Measurements from ENCODE around the gene CDK16. TPM values are rescaled to one million over a fixed set of nuclear protein-coding genes. Genes with fewer than 3 reads are reported as not detected.

The CDK16 gene
- total RNA-seq, 4 donors from 2014 or later: 105 to 181 (median 151) TPM

DNA sequence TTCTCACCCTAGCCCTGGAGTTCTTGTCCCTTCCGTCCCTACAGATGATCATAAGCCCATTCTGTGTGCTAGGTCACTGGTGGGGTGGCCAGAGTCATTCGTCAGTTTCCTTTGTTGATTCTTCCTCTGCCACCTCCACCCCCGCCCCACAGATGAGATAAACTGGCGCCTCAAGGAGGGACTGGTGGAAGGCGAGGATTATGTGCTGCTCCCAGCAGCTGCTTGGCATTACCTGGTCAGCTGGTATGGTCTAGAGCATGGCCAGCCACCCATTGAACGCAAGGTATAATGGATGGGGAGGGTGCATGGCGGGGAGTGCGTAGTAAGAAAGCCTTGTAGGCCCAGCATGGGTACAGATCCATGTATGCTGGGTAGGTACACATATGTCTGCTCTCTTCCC is 20.7 kb downstream of the CDK16 start:
- no peak for DNase-seq

GRCh38 chrX:47239898-47240545 is 21.5 kb downstream of the CDK16 start:
- H3K36me3 ChIP-seq: no peaks in the 10 kb centered on the region
- 94% methylated on average over 12 of the region's 12 CpGs; no CpG with 5 or more reads in 1 of the 2 donors for WGBS, 2 donors (ENCODE audit: low coverage in 1 of 2)
- H3K9me3 ChIP-seq: no peaks in the 10 kb centered on the region
- H3K27me3 ChIP-seq: no peaks in the 10 kb centered on the region
- H3K4me1 ChIP-seq: no peaks in the 10 kb centered on the region
- intact Hi-C loops (cut with DNase I; ENCODE audit: low total_unique reads) (no loop called here), in situ Hi-C loops (cut with MboI; ENCODE audit: low pct_ligation_motif_present in 1 of 4, low pct_unique_long_range_greater_than_20kb in 1 of 4, low sequenced_read_pairs in 3 of 4) (no loop called here)
- no peak overlapping the region for H3K27ac ChIP-seq
- no peak overlapping the region for H3K4me3 ChIP-seq
- no peak for DNase-seq
- TF ChIP-seq EP300 (IDR thresholded peaks at IDR 0.05; ENCODE audit: low read depth) (no peak), POLR2AphosphoS5 (IDR thresholded peaks at IDR 0.05) (no peak), CTCF (IDR thresholded peaks at IDR 0.05) (no peak), POLR2A (IDR thresholded peaks at IDR 0.05) (no peak)

More for the DNA sequence above, 20.7 kb downstream of the CDK16 start:
- Histone ChIP-seq H3K4me1 (no peaks in the 10 kb centered on the region), H3K9me3 (no peaks in the 10 kb centered on the region), H3K27me3 (no peaks in the 10 kb centered on the region), H3K36me3 (no peaks in the 10 kb centered on the region), H3K4me3 (no peak overlapping the region), H3K27ac (no peak overlapping the region)
- TF ChIP-seq POLR2AphosphoS5 (IDR thresholded peaks at IDR 0.05): no peak
- no peak for TF ChIP-seq CTCF (IDR thresholded peaks at IDR 0.05)
- no peak for TF ChIP-seq POLR2A (IDR thresholded peaks at IDR 0.05)
- no peak for TF ChIP-seq EP300 (IDR thresholded peaks at IDR 0.05; ENCODE audit: low read depth)
- intact Hi-C loops (cut with DNase I; ENCODE audit: low total_unique reads) (no loop called here), in situ Hi-C loops (cut with MboI; ENCODE audit: low pct_ligation_motif_present in 1 of 4, low pct_unique_long_range_greater_than_20kb in 1 of 4, low sequenced_read_pairs in 3 of 4) (no loop called here)
- WGBS, 2 donors (ENCODE audit: low coverage in 1 of 2): 87% methylated on average over 8 of the region's 8 CpGs; no CpG with 5 or more reads in 1 of the 2 donors

GRCh38 chrX:47240619-47241018 is 22.1 kb downstream of the CDK16 start:
- Histone ChIP-seq H3K36me3 (no peaks in the 10 kb centered on the region), H3K27me3 (no peaks in the 10 kb centered on the region), H3K4me1 (no peaks in the 10 kb centered on the region), H3K4me3 (no peak overlapping the region), H3K27ac (no peak overlapping the region), H3K9me3 (no peaks in the 10 kb centered on the region)
- in situ Hi-C loops (cut with MboI; ENCODE audit: low pct_ligation_motif_present in 1 of 4, low pct_unique_long_range_greater_than_20kb in 1 of 4, low sequenced_read_pairs in 3 of 4): no loop called here
- no peak for DNase-seq
- intact Hi-C loops (cut with DNase I; ENCODE audit: low total_unique reads): no loop called here
- TF ChIP-seq POLR2AphosphoS5 (IDR thresholded peaks at IDR 0.05) (no peak), EP300 (IDR thresholded peaks at IDR 0.05; ENCODE audit: low read depth) (no peak), CTCF (IDR thresholded peaks at IDR 0.05) (no peak), POLR2A (IDR thresholded peaks at IDR 0.05) (no peak)
- 87% methylated on average over 7 of the region's 7 CpGs; no CpG with 5 or more reads in 1 of the 2 donors for WGBS, 2 donors (ENCODE audit: low coverage in 1 of 2)

DNA sequence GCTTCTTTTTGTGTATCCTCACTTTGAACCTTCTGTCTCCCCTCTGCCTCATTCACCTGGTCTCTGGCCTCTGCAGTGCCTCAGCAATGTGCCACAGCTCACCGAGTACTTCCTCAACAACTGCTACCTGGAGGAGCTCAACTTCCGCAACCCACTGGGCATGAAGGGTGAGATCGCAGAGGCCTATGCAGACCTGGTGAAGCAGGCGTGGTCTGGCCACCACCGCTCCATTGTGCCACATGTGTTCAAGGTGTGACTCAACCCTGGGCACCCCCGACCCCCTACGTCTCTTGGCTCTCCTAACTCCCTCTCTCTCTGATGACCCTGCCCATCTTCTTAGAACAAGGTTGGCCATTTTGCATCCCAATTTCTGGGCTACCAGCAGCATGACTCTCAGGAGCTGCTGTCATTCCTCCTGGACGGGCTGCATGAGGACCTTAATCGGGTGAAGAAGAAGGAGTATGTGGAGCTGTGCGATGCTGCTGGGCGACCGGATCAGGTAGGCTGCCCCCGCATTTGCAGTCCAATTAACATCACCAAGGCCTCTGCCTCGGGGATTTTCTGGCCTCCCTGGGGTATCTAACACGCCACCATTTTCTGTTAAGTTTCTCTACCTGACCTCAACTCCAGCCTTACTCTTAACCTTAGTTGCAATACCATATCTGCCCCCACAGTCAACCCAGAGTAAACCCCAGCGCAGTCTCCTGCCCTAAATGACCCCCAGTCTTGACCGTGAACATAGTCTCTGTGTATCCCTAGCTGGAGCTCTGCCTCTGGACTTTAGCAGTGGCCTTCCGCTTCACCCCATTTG is 22.9 kb downstream of the CDK16 start:
- in situ Hi-C loops (cut with MboI; ENCODE audit: low pct_ligation_motif_present in 1 of 4, low pct_unique_long_range_greater_than_20kb in 1 of 4, low sequenced_read_pairs in 3 of 4): no loop called here
- TF ChIP-seq CTCF (IDR thresholded peaks at IDR 0.05) (no peak), POLR2AphosphoS5 (IDR thresholded peaks at IDR 0.05) (no peak), EP300 (IDR thresholded peaks at IDR 0.05; ENCODE audit: low read depth) (no peak), POLR2A (IDR thresholded peaks at IDR 0.05) (no peak)

More for the DNA sequence above, 22.9 kb downstream of the CDK16 start:
- no peak for DNase-seq
- 94% methylated on average over 18 of the region's 18 CpGs; no CpG with 5 or more reads in 1 of the 2 donors for WGBS, 2 donors (ENCODE audit: low coverage in 1 of 2)
- Histone ChIP-seq H3K4me1 (no peaks in the 10 kb centered on the region), H3K36me3 (no peaks in the 10 kb centered on the region), H3K27ac (no peak overlapping the region), H3K4me3 (no peak overlapping the region), H3K27me3 (no peaks in the 10 kb centered on the region), H3K9me3 (no peaks in the 10 kb centered on the region)
- intact Hi-C loops (cut with DNase I; ENCODE audit: low total_unique reads): no loop called here

Measured in transverse colon (tissue), 4 donors.